ENCODE results near the gene ARFGEF2. TPM values are rescaled to one million over a fixed set of nuclear protein-coding genes. Genes with fewer than 3 reads are reported as not detected.

The ARFGEF2 gene
- total and polyA plus RNA-seq, 4 donors, result 10.3 to 51.3 (median 16.6) TPM

- no peak for DNase-seq (ENCODE audit: low spot score)
- Histone ChIP-seq H3K4me3 (ENCODE audit: low read depth in 1 of 3, low read length in 3 of 3) (no peak overlapping the region), H3K4me1 (ENCODE audit: control insufficient read depth in 4 of 4, insufficient read depth in 4 of 4, low read length in 3 of 4) (no peaks in the 10 kb centered on the region), H3K36me3 (ENCODE audit: control insufficient read depth in 4 of 4, insufficient read depth in 3 of 4, low read depth in 1 of 4, low read length in 3 of 4) (no peaks in the 10 kb centered on the region), H3K27ac (ENCODE audit: low read depth in 1 of 2, low read length in 2 of 2) (no peak overlapping the region), H3K9ac (ENCODE audit: low read depth in 1 of 2, low read length in 2 of 2) (no peak overlapping the region), H3K27me3 (ENCODE audit: control insufficient read depth in 4 of 4, insufficient read depth in 4 of 4, low read length in 3 of 4) (no peaks in the 10 kb centered on the region), H3K9me3 (ENCODE audit: control insufficient read depth in 4 of 4, low read length in 3 of 4) (no peaks in the 10 kb centered on the region)
- WGBS, result 92% methylated on average over 2 of the region's 2 CpGs
- no peak for TF ChIP-seq RXRA (IDR thresholded peaks at IDR 0.05)
- no peak for TF ChIP-seq FOXA2 (IDR thresholded peaks at IDR 0.05)
- no peak for TF ChIP-seq RAD21 (IDR thresholded peaks at IDR 0.05)
- no peak for TF ChIP-seq HNF4A (conservative IDR thresholded peaks at IDR 0.05)
- TF ChIP-seq FOXA1 (IDR thresholded peaks at IDR 0.05), result no peak
- TF ChIP-seq JUND (IDR thresholded peaks at IDR 0.05), result no peak
- no peak for TF ChIP-seq TAF1 (conservative IDR thresholded peaks at IDR 0.05)
- TF ChIP-seq SP1 (IDR thresholded peaks at IDR 0.05), result no peak
These were observed 11.6 kb upstream of the ARFGEF2 start for GRCh38 chr20:48909910-48910309.

- no peak for DNase-seq (ENCODE audit: low spot score)
- no peaks in the 10 kb centered on the region for H3K9me3 ChIP-seq (ENCODE audit: control insufficient read depth in 4 of 4, low read length in 3 of 4)
- no peaks in the 10 kb centered on the region for H3K4me1 ChIP-seq (ENCODE audit: control insufficient read depth in 4 of 4, insufficient read depth in 4 of 4, low read length in 3 of 4)
- no peaks in the 10 kb centered on the region for H3K36me3 ChIP-seq (ENCODE audit: control insufficient read depth in 4 of 4, insufficient read depth in 3 of 4, low read depth in 1 of 4, low read length in 3 of 4)
- H3K27ac ChIP-seq (ENCODE audit: low read depth in 1 of 2, low read length in 2 of 2), result no peak overlapping the region
- no peak overlapping the region for H3K4me3 ChIP-seq (ENCODE audit: low read depth in 1 of 3, low read length in 3 of 3)
- H3K9ac ChIP-seq (ENCODE audit: low read depth in 1 of 2, low read length in 2 of 2), result no peak overlapping the region
- WGBS, result 61% methylated on average over 7 of the region's 7 CpGs
- H3K27me3 ChIP-seq (ENCODE audit: control insufficient read depth in 4 of 4, insufficient read depth in 4 of 4, low read length in 3 of 4), result no peaks in the 10 kb centered on the region
- TF ChIP-seq RAD21 (IDR thresholded peaks at IDR 0.05) (no peak), GABPA (IDR thresholded peaks at IDR 0.05 in 1 of 2, conservative IDR thresholded peaks at IDR 0.05 in 1 of 2) (no peak), FOXA1 (IDR thresholded peaks at IDR 0.05) (no peak), RXRA (IDR thresholded peaks at IDR 0.05) (peak in 1 of 2 donors; percentile 25), TAF1 (conservative IDR thresholded peaks at IDR 0.05) (no peak), ZBTB33 (IDR thresholded peaks at IDR 0.05) (no peak), NR2F2 (IDR thresholded peaks at IDR 0.05) (no peak), FOXA2 (IDR thresholded peaks at IDR 0.05) (no peak), MAX (IDR thresholded peaks at IDR 0.05) (no peak)
These were observed 11.1 kb upstream of the ARFGEF2 start for GRCh38 chr20:48910347-48910781.

GRCh38 chr20:48912065-48912464 is 9.4 kb upstream of the ARFGEF2 start:
- DNase-seq (ENCODE audit: low spot score), result no peak
- no peak overlapping the region for H3K27ac ChIP-seq (ENCODE audit: low read depth in 1 of 2, low read length in 2 of 2)
- no peak overlapping the region for H3K9ac ChIP-seq (ENCODE audit: low read depth in 1 of 2, low read length in 2 of 2)
- no peaks in the 10 kb centered on the region for H3K9me3 ChIP-seq (ENCODE audit: control insufficient read depth in 4 of 4, low read length in 3 of 4)
- H3K4me3 ChIP-seq (ENCODE audit: low read depth in 1 of 3, low read length in 3 of 3), result no peak overlapping the region
- WGBS, result 93% methylated on average over 4 of the region's 4 CpGs
- no peaks in the 10 kb centered on the region for H3K36me3 ChIP-seq (ENCODE audit: control insufficient read depth in 4 of 4, insufficient read depth in 3 of 4, low read depth in 1 of 4, low read length in 3 of 4)
- no peaks in the 10 kb centered on the region for H3K27me3 ChIP-seq (ENCODE audit: control insufficient read depth in 4 of 4, insufficient read depth in 4 of 4, low read length in 3 of 4)
- H3K4me1 ChIP-seq (ENCODE audit: control insufficient read depth in 4 of 4, insufficient read depth in 4 of 4, low read length in 3 of 4), result no peaks in the 10 kb centered on the region
- TF ChIP-seq YY1 (IDR thresholded peaks at IDR 0.05) (no peak), HNF4A (conservative IDR thresholded peaks at IDR 0.05) (no peak), ATF3 (IDR thresholded peaks at IDR 0.05) (no peak), NR2F2 (IDR thresholded peaks at IDR 0.05) (no peak), HNF4G (IDR thresholded peaks at IDR 0.05) (no peak), RAD21 (IDR thresholded peaks at IDR 0.05) (no peak), FOXA2 (IDR thresholded peaks at IDR 0.05) (no peak), CTCF (IDR thresholded peaks at IDR 0.05; ENCODE audit: low read depth, low read length, missing input control) (no peak), TAF1 (conservative IDR thresholded peaks at IDR 0.05) (no peak), REST (IDR thresholded peaks at IDR 0.05) (no peak), ZBTB33 (IDR thresholded peaks at IDR 0.05) (no peak), SP1 (IDR thresholded peaks at IDR 0.05) (no peak), MAX (IDR thresholded peaks at IDR 0.05) (no peak), RXRA (IDR thresholded peaks at IDR 0.05) (no peak)
